HUES48 (cell line): ENCODE data around the gene MORN4.
A peak's percentile ranks its signal among the peaks of the same experiment; 100 is the strongest.
"Not testable (repeated sequence)": the region's sequence is repeated elsewhere in the genome, so short reads cannot be mapped to it uniquely, and the experiment has no call there.

ENCODE experiments used
- H3K27ac ChIP-seq: one replicate; pipeline ENCODE4 v1.7.0; 2013; ENCODE audit warnings: low read depth, low read length, inconsistent platforms
- H3K27me3 ChIP-seq: 2 replicates; pipeline ENCODE4 v1.6.1; 2013; ENCODE audit warnings: mild to moderate bottlenecking, low read length; ENCODE audit not compliant: control insufficient read depth, insufficient read depth
- H3K36me3 ChIP-seq: 2 replicates; pipeline ENCODE4 v1.6.1; 2013; ENCODE audit warnings: low read length; ENCODE audit not compliant: control insufficient read depth, insufficient read depth
- H3K4me1 ChIP-seq: 2 replicates; pipeline ENCODE4 v1.6.1; 2013; ENCODE audit warnings: mild to moderate bottlenecking, low read length; ENCODE audit not compliant: control insufficient read depth, insufficient read depth
- H3K4me3 ChIP-seq: 2 replicates; pipeline ENCODE4 v1.5.1; 2013; ENCODE audit warnings: mild to moderate bottlenecking, low read depth, low read length
- H3K9ac ChIP-seq: 2 replicates; pipeline ENCODE4 v1.6.1; 2013; ENCODE audit warnings: mild to moderate bottlenecking, low read depth, low read length, moderate library complexity
- H3K9me3 ChIP-seq: 2 replicates; pipeline ENCODE4 v1.6.1; 2013; ENCODE audit warnings: low read length; ENCODE audit not compliant: control insufficient read depth, insufficient read depth

Gene MORN4

DNA sequence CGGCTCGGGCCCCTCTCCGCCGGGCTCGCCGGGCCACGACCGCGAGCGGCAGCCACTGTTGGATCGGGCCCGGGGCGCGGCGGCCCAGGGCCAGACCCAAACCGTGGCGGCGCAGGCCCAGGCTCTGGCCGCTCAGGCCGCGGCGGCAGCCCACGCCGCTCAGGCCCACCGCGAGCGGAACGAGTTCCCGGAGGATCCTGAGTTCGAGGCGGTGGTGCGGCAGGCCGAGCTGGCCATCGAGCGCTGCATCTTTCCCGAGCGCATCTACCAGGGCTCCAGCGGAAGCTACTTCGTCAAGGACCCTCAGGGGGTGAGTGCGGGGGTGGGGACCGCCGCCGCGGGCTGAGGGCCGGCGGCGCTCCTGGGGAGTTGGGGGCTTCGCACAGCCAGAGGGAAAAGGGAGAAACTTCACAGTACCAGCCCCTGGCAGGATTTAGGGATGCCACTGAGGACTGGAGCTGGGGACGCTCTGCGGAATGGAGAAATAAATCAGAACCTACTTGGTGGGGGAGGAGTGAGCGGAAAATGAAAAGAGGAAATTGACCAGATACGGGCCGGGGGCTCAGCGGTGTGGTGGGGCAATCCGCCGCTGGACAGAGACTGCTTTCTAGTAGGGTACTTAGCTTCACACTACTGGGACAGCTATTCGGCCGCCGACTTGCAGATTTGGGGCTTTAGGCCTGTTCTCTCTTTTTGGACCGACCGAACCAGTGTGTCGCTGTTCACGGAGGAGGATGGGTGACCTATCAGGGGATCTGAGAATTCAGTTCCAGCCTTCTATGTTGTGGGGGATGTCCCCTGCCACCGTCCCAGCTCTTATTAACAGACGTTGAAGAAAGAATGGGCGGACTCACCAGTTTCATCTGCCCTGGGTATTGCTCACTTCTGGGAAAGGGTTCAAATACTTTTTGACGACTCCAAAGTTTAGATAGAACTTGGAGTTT is 7.8 kb upstream of the MORN4 start:
- H3K4me3 ChIP-seq = peak overlapping the region; percentile 95

DNA sequence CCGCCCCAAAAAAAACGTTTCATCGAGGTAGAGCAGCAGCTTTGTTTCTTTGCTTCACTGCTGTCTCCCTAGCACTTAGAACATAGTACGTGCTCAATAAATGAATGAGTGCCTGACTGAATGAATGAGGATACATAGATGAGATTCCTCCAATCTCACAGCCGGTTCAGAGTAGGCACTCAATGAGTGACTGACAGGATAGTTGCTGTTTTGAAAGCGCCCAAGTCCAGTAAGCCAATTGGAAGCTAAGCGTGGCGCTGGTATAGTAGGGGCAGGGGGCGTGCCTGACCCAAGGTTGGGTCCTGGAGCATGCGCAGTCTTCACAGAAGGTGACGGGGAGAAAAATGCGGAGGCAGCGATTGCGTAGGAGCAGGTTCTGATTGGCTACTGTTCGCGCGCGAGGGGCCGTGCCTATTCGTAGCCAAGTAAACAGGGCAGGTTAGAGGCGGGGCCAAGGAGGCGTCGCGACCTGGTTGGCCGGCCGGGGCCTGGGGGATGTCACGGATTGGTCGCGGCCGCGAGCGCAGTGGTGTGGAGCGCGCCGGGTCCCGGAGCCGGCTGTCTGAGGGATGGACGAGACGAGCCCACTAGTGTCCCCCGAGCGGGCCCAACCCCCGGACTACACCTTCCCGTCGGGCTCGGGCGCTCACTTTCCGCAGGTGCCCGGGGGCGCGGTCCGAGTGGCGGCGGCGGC is 7.0 kb upstream of the MORN4 start, which contains the start of gene PI4K2A:
TSS of gene PI4K2A (plus strand) at position 498 of the 694 bp plus-strand sequence. CDS start at position 570, 72 bp downstream.
- Histone ChIP-seq H3K27ac (peak within 1 kb of the TSS; percentile 83), H3K9me3 (no peaks in the 10 kb centered on the region), H3K4me1 (peaks cover 15% of the 10 kb centered on the region), H3K9ac (peak within 1 kb of the TSS; percentile 73; the same call in 1 of the 2 replicates), H3K4me3 (peak within 1 kb of the TSS; percentile 95), H3K36me3 (peaks cover 18% of the 10 kb centered on the region), H3K27me3 (no peaks in the 10 kb centered on the region)

More for the DNA sequence above, 7.8 kb upstream of the MORN4 start:
- H3K9ac ChIP-seq = peak overlapping the region; percentile 73; the same call in 1 of the 2 replicates
- no peaks in the 10 kb centered on the region for H3K27me3 ChIP-seq
- no peaks in the 10 kb centered on the region for H3K9me3 ChIP-seq
- peaks cover 15% of the 10 kb centered on the region for H3K4me1 ChIP-seq
- H3K36me3 ChIP-seq = peaks cover 18% of the 10 kb centered on the region
- H3K27ac ChIP-seq = peak overlapping the region; percentile 81

- not testable (repeated sequence) for H3K9me3 ChIP-seq, H3K4me3 ChIP-seq, H3K36me3 ChIP-seq, H3K27me3 ChIP-seq, H3K27ac ChIP-seq, H3K9ac ChIP-seq
- peaks cover 15% of the 10 kb centered on the region for H3K4me1 ChIP-seq
Measured at GRCh38 chr10:97639090-97639489, 5.8 kb upstream of the MORN4 start.

GRCh38 chr10:97635577-97635976 is 2.3 kb upstream of the MORN4 start:
- no peak overlapping the region for H3K4me3 ChIP-seq
- no peaks in the 10 kb centered on the region for H3K36me3 ChIP-seq
- no peaks in the 10 kb centered on the region for H3K9me3 ChIP-seq
- no peak overlapping the region for H3K9ac ChIP-seq
- no peak overlapping the region for H3K27ac ChIP-seq
- H3K4me1 ChIP-seq = peaks cover 11% of the 10 kb centered on the region
- H3K27me3 ChIP-seq = no peaks in the 10 kb centered on the region

DNA sequence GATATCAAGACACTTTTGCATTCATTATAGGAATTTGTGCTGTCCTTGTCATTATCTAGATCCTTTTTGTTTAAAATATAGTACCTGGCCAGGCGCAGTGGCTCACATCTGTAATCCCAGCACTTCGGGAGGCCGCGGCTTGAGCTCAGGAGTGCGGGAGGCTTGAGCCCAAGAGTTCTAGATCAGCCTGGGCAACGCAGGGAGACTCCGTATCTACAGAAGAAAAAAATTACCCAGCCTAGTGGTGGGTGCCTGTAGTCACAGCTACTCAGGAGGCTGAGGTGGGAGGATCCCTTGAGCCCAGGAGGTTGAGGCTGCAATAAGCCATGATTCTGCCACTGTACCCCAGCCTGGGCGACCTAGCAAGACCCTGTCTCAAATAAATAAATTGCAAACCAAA is 621 bp upstream of the MORN4 start:
- Histone ChIP-seq H3K27me3 (no peaks in the 10 kb centered on the region), H3K9ac (no peak overlapping the region), H3K36me3 (no peaks in the 10 kb centered on the region), H3K9me3 (no peaks in the 10 kb centered on the region), H3K4me1 (peaks cover 7% of the 10 kb centered on the region; the same call in 1 of the 2 replicates), H3K4me3 (peak overlapping the region; percentile 83), H3K27ac (peak overlapping the region; percentile 83)

GRCh38 chr10:97631098-97631497 is 2.2 kb downstream of the MORN4 start:
- Histone ChIP-seq H3K4me3 (no peak overlapping the region), H3K36me3 (no peaks in the 10 kb centered on the region), H3K9ac (no peak overlapping the region), H3K27ac (no peak overlapping the region), H3K4me1 (0 out of 2 replicates have a peak, but pooled peaks cover 3% of the 10 kb centered on the region), H3K9me3 (no peaks in the 10 kb centered on the region), H3K27me3 (no peaks in the 10 kb centered on the region)

GRCh38 chr10:97629289-97629688 is 4.0 kb downstream of the MORN4 start:
- Histone ChIP-seq H3K27me3 (no peaks in the 10 kb centered on the region), H3K9me3 (no peaks in the 10 kb centered on the region), H3K27ac (no peak overlapping the region), H3K36me3 (no peaks in the 10 kb centered on the region), H3K9ac (no peak overlapping the region), H3K4me3 (no peak overlapping the region), H3K4me1 (0 out of 2 replicates have a peak, but pooled peaks cover 3% of the 10 kb centered on the region)

DNA sequence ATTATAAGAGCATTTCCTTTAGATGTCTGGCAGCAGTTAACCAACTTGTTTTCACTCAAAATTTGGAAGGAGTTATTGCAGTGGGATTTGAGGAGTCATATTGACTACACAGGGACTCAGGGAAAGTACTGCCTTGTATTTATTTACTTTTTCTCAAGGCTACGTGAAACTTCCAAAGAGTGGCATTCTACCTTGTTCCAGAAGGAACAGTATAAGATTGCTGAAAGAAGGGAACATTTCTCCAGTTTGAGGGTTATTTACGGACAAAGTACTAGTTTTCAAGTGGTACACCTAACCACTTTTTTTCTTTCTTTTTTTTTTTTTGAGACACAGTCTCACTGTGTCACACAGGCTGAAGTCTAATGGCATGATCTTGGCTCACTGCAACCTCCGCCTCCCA is 5.1 kb downstream of the MORN4 start:
- Histone ChIP-seq H3K4me1 (0 out of 2 replicates have a peak, but pooled peaks cover 3% of the 10 kb centered on the region), H3K27me3 (no peaks in the 10 kb centered on the region), H3K36me3 (no peaks in the 10 kb centered on the region), H3K27ac (no peak overlapping the region), H3K4me3 (no peak overlapping the region), H3K9me3 (no peaks in the 10 kb centered on the region), H3K9ac (no peak overlapping the region)

DNA sequence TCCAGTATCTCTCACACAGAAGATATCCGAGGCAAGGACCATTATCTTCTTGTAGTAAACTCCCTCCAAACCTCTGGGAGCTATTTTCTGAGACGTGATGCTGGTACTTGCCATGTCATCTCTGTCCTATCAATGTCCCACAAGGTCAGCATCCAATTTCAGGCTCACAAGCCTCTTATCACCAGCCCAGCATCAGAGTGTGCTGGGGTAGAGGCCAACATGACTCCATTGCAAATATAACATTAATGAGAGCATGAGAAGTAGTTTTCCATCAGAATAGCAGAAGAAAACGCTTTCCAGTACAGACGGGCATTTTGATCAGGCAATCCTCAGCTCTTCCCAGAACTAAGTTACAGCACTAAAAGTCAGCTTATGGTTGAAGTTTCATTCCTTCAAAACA is 5.6 kb downstream of the MORN4 start:
- H3K4me1 ChIP-seq = 0 out of 2 replicates have a peak, but pooled peaks cover 3% of the 10 kb centered on the region
- no peak overlapping the region for H3K9ac ChIP-seq
- H3K27me3 ChIP-seq = no peaks in the 10 kb centered on the region
- no peak overlapping the region for H3K4me3 ChIP-seq
- H3K36me3 ChIP-seq = no peaks in the 10 kb centered on the region
- no peaks in the 10 kb centered on the region for H3K9me3 ChIP-seq
- no peak overlapping the region for H3K27ac ChIP-seq

DNA sequence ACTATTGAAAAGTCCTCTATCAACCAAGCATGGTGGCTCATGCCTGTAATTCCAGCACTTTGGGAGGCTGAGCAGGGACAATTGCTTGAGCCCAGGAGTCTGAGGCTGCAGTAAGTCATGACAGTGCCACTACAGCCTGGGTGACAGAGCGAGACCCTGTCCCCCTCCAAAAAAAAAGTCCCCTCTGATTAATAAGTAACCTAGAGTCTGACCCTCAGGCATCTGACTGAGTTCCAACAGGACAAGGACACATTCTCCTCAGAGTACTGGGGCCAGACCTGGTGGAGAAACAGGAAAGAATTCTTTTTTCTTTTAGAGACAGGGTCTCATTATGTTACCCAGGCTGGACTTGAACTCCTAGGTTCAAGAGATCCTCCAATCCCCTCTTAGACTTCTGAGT is 10.0 kb downstream of the MORN4 start:
- Histone ChIP-seq H3K9ac (no peak overlapping the region), H3K27me3 (no peaks in the 10 kb centered on the region), H3K4me1 (no peaks in the 10 kb centered on the region), H3K4me3 (no peak overlapping the region), H3K36me3 (peaks cover 2% of the 10 kb centered on the region; the same call in 1 of the 2 replicates), H3K9me3 (no peaks in the 10 kb centered on the region), H3K27ac (no peak overlapping the region)

DNA sequence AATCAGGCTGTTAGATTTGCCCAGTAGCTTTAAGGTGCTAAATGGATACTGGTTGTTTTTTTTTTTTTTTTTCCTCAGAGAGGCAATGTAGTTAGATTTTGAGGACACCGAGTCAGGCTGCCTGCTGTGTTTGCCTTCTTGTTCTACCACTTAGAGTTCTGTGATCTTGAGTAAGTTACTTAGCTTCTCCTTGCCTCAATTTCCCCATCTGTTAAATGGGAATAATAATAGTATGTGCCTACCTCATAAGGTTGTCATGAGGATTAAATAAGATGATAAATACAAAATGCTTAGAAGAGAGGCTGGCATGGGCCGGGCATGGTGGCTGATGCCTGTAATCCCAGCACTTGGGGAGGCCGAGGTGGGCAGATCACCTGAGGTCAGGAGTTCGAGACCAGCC is 14.6 kb downstream of the MORN4 start:
- H3K27ac ChIP-seq = no peak overlapping the region
- no peaks in the 10 kb centered on the region for H3K9me3 ChIP-seq
- H3K36me3 ChIP-seq = peaks cover 2% of the 10 kb centered on the region; the same call in 1 of the 2 replicates
- H3K4me3 ChIP-seq = no peak overlapping the region
- no peak overlapping the region for H3K9ac ChIP-seq
- H3K27me3 ChIP-seq = no peaks in the 10 kb centered on the region
- H3K4me1 ChIP-seq = no peaks in the 10 kb centered on the region
